ENCODE measurements around the gene ACOXL. TPM values are rescaled to one million over a fixed set of nuclear protein-coding genes. Genes with fewer than 3 reads are reported as not detected.

ACOXL gene
- total RNA-seq, 6 experiments from 2014 or later: not detected

GRCh38 chr2:110810404-110810803 is 78.0 kb downstream of the ACOXL start:
- Histone ChIP-seq H3K9me3 (no peaks in the 10 kb centered on the region), H3K27me3 (no peaks in the 10 kb centered on the region), H3K27ac (no peak overlapping the region), H3K4me3 (no peak overlapping the region), H3K4me1 (no peaks in the 10 kb centered on the region), H3K36me3 (no peaks in the 10 kb centered on the region)
- TF ChIP-seq, protein P1, sequence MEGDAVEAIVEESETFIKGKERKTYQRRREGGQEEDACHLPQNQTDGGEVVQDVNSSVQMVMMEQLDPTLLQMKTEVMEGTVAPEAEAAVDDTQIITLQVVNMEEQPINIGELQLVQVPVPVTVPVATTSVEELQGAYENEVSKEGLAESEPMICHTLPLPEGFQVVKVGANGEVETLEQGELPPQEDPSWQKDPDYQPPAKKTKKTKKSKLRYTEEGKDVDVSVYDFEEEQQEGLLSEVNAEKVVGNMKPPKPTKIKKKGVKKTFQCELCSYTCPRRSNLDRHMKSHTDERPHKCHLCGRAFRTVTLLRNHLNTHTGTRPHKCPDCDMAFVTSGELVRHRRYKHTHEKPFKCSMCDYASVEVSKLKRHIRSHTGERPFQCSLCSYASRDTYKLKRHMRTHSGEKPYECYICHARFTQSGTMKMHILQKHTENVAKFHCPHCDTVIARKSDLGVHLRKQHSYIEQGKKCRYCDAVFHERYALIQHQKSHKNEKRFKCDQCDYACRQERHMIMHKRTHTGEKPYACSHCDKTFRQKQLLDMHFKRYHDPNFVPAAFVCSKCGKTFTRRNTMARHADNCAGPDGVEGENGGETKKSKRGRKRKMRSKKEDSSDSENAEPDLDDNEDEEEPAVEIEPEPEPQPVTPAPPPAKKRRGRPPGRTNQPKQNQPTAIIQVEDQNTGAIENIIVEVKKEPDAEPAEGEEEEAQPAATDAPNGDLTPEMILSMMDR (IDR thresholded peaks at IDR 0.05): no peak
- TF ChIP-seq POLR2A (IDR thresholded peaks at IDR 0.05): no peak
- ATAC-seq (no peak), DNase-seq (no peak)
- intact Hi-C loops (cut with DNase I): no loop called here
- WGBS (ENCODE audit: insufficient coverage, low coverage, low lambda C conversion rate, missing lambda C conversion rate): 38% methylated on average over 2 of the region's 2 CpGs

- Histone ChIP-seq H3K27me3 (no peaks in the 10 kb centered on the region), H3K4me1 (no peaks in the 10 kb centered on the region), H3K27ac (no peak overlapping the region), H3K36me3 (no peaks in the 10 kb centered on the region), H3K4me3 (no peak overlapping the region), H3K9me3 (no peaks in the 10 kb centered on the region)
- TF ChIP-seq, protein P1 (IDR thresholded peaks at IDR 0.05): no peak
- TF ChIP-seq POLR2A (IDR thresholded peaks at IDR 0.05): no peak
- intact Hi-C loops (cut with DNase I): no loop called here
- DNase-seq: no peak
- 90% methylated on average over 8 of the region's 12 CpGs for WGBS (ENCODE audit: insufficient coverage, low coverage, low lambda C conversion rate, missing lambda C conversion rate)
- ATAC-seq: no peak
Measured at GRCh38 chr2:110812726-110813645, 80.6 kb downstream of the ACOXL start.

DNA sequence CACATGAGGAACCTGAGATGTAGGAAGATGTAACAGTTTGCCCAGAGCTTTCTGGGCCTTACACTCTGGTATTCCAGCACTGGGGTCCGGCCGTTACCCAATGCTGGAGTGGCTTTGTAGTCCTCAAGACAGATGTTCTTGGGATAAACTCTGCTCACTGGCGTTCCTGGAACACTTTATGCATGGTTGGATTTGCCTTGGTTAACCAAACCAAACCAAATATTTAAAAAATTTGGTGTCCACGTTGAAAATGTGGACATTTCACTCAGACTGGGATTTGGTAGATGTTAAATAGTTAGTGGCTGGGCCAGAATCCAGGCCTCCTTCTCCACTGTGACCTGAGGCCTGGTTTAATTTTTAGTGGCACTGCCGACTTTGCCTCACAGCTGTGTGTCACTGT is 81.5 kb downstream of the ACOXL start:
- no peak for TF ChIP-seq POLR2A (IDR thresholded peaks at IDR 0.05)
- TF ChIP-seq, protein P1 (IDR thresholded peaks at IDR 0.05): no peak
- Histone ChIP-seq H3K27ac (no peak overlapping the region), H3K27me3 (no peaks in the 10 kb centered on the region), H3K36me3 (no peaks in the 10 kb centered on the region), H3K4me1 (no peaks in the 10 kb centered on the region), H3K4me3 (no peak overlapping the region), H3K9me3 (no peaks in the 10 kb centered on the region)
- intact Hi-C loops (cut with DNase I): no loop called here
- no peak for DNase-seq
- no peak for ATAC-seq
- WGBS (ENCODE audit: insufficient coverage, low coverage, low lambda C conversion rate, missing lambda C conversion rate): 78% methylated on average over 5 of the region's 5 CpGs

GRCh38 chr2:110815938-110816337 is 83.6 kb downstream of the ACOXL start:
- Histone ChIP-seq H3K27me3 (no peaks in the 10 kb centered on the region), H3K4me3 (no peak overlapping the region), H3K36me3 (no peaks in the 10 kb centered on the region), H3K27ac (no peak overlapping the region), H3K4me1 (no peaks in the 10 kb centered on the region), H3K9me3 (no peaks in the 10 kb centered on the region)
- intact Hi-C loops (cut with DNase I): no loop called here
- ATAC-seq (no peak), DNase-seq (no peak)
- WGBS (ENCODE audit: insufficient coverage, low coverage, low lambda C conversion rate, missing lambda C conversion rate): 56% methylated on average over 1 of the region's 1 CpG
- no peak for TF ChIP-seq POLR2A (IDR thresholded peaks at IDR 0.05)
- TF ChIP-seq, protein P1 (IDR thresholded peaks at IDR 0.05): no peak

Data from right lobe of liver (tissue), 6 donors.